A673 (cell line): ENCODE measurements around the gene MINDY2. TPM values are rescaled to one million over a fixed set of nuclear protein-coding genes. Genes with fewer than 3 reads are reported as not detected.

Experiments
- BruUV-seq: library from RNA; stranded (reverse); fragments of 400-500 nt; replicated peaks from 2 replicates; lab custom pipeline; 2021; lab: Mats Ljungman, UMichigan
- CTCF ChIA-PET: fragments of 300-600 bp; sonication (Branson Sonifier 250); formaldehyde crosslinking; loops from one replicate; lab custom pipeline; 2022; ENCODE audit warnings: antibody characterized with exemption; lab: Charles Lee
- POLR2A ChIA-PET: fragments of 300-600 bp; sonication (Branson Sonifier 250); formaldehyde crosslinking; loops from one replicate; lab custom pipeline; 2022; ENCODE audit warnings: antibody characterized with exemption; ENCODE audit not compliant: low non-redundant PET; lab: Charles Lee
- DNase-seq: peaks from one replicate; pipeline ENCODE4 v3.0.0-alpha.2; 2015; ENCODE audit warnings: low spot score
- H3K27ac ChIP-seq: fragments of 200-600 bp; sonication (generic); 2 replicates; pipeline ENCODE4 v1.5.1; 2016; ENCODE audit warnings: mixed run types, low read depth, mild to moderate bottlenecking, mixed read lengths, antibody characterized with exemption, low read length; ENCODE audit not compliant: poor library complexity, severe bottlenecking
- H3K27me3 ChIP-seq: fragments of 200-600 bp; sonication (generic); replicated peaks from 2 replicates; pipeline ENCODE4 v1.6.1; 2017; ENCODE audit warnings: mixed run types, low read depth, mild to moderate bottlenecking, mixed read lengths, antibody characterized with exemption, low read length; ENCODE audit not compliant: insufficient read depth, poor library complexity
- H3K36me3 ChIP-seq: fragments of 200-600 bp; sonication (generic); 2 replicates; pipeline ENCODE4 v1.6.1; 2016; ENCODE audit warnings: mixed run types, mild to moderate bottlenecking, mixed read lengths, antibody characterized with exemption, low read length; ENCODE audit not compliant: insufficient read depth, poor library complexity, severe bottlenecking
- H3K4me1 ChIP-seq: fragments of 200-600 bp; sonication (generic); 2 replicates; pipeline ENCODE4 v1.6.1; 2017; ENCODE audit warnings: mixed run types, mild to moderate bottlenecking, mixed read lengths, antibody characterized with exemption, low read length; ENCODE audit not compliant: insufficient read depth, poor library complexity, severe bottlenecking
- H3K4me3 ChIP-seq: fragments of 200-600 bp; sonication (generic); 2 replicates; pipeline ENCODE4 v1.5.1; 2016; ENCODE audit warnings: low read depth, mixed run types, mild to moderate bottlenecking, mixed read lengths, low read length; ENCODE audit not compliant: poor library complexity, severe bottlenecking
- H3K9me3 ChIP-seq: fragments of 200-600 bp; sonication (generic); 2 replicates; pipeline ENCODE4 v1.6.1; 2016; ENCODE audit warnings: mixed run types, low read depth, mild to moderate bottlenecking, mixed read lengths, antibody characterized with exemption, low read length; ENCODE audit not compliant: poor library complexity, severe bottlenecking
- CTCF ChIP-seq: fragments of 300-800, 200-600 bp; sonication (generic); conservative IDR thresholded peaks from 2 replicates; pipeline ENCODE4 v1.5.1; 2017; ENCODE audit warnings: low read depth, mild to moderate bottlenecking, antibody characterized with exemption, low read length, moderate library complexity, mixed read lengths
- EZH2 ChIP-seq: fragments of 200-600 bp; sonication (generic); IDR thresholded peaks from 2 replicates; pipeline ENCODE4 v1.6.1; 2017; ENCODE audit warnings: borderline replicate concordance, low read depth, mild to moderate bottlenecking, mixed read lengths, antibody characterized with exemption, low read length; ENCODE audit not compliant: poor library complexity, severe bottlenecking
- intact Hi-C: fragments of 100-400 bp; cut with micrococcal nuclease; formaldehyde crosslinking; loops from one replicate; pipeline ENCODE4 v1.10.0; 2022; ENCODE audit not compliant: unreplicated experiment
- total RNA-seq: library from RNA; stranded (reverse); gene quantifications from 2 replicates; pipeline ENCODE4 v1.2.3, GENCODE V29; 2021

MINDY2 gene
- total RNA-seq, 1 experiment from 2014 or later: 14.1 TPM

- H3K36me3 ChIP-seq: no peaks in the 10 kb centered on the region
- DNase-seq: no peak
- H3K27me3 ChIP-seq: no peaks in the 10 kb centered on the region
- no peak for TF ChIP-seq EZH2
- no peak for TF ChIP-seq CTCF
- H3K4me1 ChIP-seq: peaks cover 20% of the 10 kb centered on the region
- intact Hi-C loops: loop anchor here (10.0 kb wide), 1 partner anchor 467 kb away; no protein-coding TSS in a partner anchor
- H3K9me3 ChIP-seq: no peaks in the 10 kb centered on the region
- ChIA-PET CTCF (interaction anchor here (0.5 kb wide), 1 partner anchor 327 kb away, joined by 5 read pairs; no protein-coding TSS in a partner anchor), POLR2A (no interaction called here)
- no TSS peak for BruUV-seq
- no peak overlapping the region for H3K4me3 ChIP-seq
- no peak overlapping the region for H3K27ac ChIP-seq
These were observed 28.9 kb upstream of the MINDY2 start for GRCh38 chr15:58742022-58742813.

- H3K4me3 ChIP-seq: no peak overlapping the region
- BruUV-seq: no TSS peak
- TF ChIP-seq CTCF: no peak
- no peak for TF ChIP-seq EZH2
- H3K36me3 ChIP-seq: no peaks in the 10 kb centered on the region
- intact Hi-C loops: loop anchor here (10.0 kb wide), 1 partner anchor 468 kb away; no protein-coding TSS in a partner anchor
- H3K9me3 ChIP-seq: no peaks in the 10 kb centered on the region
- H3K27me3 ChIP-seq: no peaks in the 10 kb centered on the region
- no peak for DNase-seq
- ChIA-PET CTCF (interaction anchor here (0.5 kb wide), 1 partner anchor 327 kb away, joined by 5 read pairs; no protein-coding TSS in a partner anchor), POLR2A (interaction anchor here (0.6 kb wide), 1 partner anchor 848 kb away, joined by 4 read pairs; no protein-coding TSS in a partner anchor)
- H3K4me1 ChIP-seq: peaks cover 26% of the 10 kb centered on the region
- no peak overlapping the region for H3K27ac ChIP-seq
These were observed 28.1 kb upstream of the MINDY2 start for GRCh38 chr15:58742819-58743502.

GRCh38 chr15:58746174-58746573 lies 24.9 kb upstream of the MINDY2 start:
- Histone ChIP-seq H3K27me3 (no peaks in the 10 kb centered on the region), H3K36me3 (no peaks in the 10 kb centered on the region), H3K9me3 (no peaks in the 10 kb centered on the region), H3K4me3 (no peak overlapping the region), H3K4me1 (peaks cover 22% of the 10 kb centered on the region), H3K27ac (no peak overlapping the region)
- no peak for DNase-seq
- TF ChIP-seq EZH2: no peak
- no TSS peak for BruUV-seq
- POLR2A ChIA-PET: no interaction called here
- intact Hi-C loops: loop anchor here (5.0 to 10.0 kb wide), 3 partner anchors 274 to 471 kb away; partner anchors contain the start of gene LIPC
- CTCF ChIA-PET: no interaction called here
